ENCODE results near the gene ARHGEF3.

ARHGEF3 gene

DNA sequence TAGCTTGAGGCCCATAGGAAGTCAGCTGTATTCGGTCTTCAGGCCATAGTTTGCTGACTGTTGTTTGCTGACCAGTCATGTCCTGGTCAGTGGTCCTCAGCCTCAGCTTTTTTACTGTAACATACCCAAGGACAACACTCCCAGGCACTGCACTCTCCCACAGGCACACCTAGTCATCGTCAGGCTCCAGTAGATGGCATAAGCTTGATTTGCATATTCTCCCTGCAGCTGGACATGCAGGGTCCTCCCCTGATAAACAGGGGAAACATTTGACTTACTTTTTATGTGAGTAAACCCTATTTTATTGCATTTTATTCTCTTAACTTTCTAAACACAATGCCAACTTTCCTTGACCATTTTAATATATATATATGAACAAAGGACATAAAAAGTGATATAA, 22.9 kb downstream of the ARHGEF3 start:
- no peaks in the 10 kb centered on the region for H3K4me1 ChIP-seq (ENCODE audit: insufficient read depth, insufficient read length)
- H3K36me3 ChIP-seq (ENCODE audit: insufficient read depth, insufficient read length, low read length): no peaks in the 10 kb centered on the region
- no peak overlapping the region for H3K9ac ChIP-seq (ENCODE audit: insufficient read length, low read depth)
- DNase-seq (ENCODE audit: low read depth, low spot score): no peak
- H3K27me3 ChIP-seq (ENCODE audit: insufficient read depth, insufficient read length): no peaks in the 10 kb centered on the region
- H3K4me3 ChIP-seq (ENCODE audit: insufficient read length, low read depth): no peak overlapping the region
- H3K9me3 ChIP-seq (ENCODE audit: insufficient read depth, low read length): no peaks in the 10 kb centered on the region
- TF ChIP-seq ZNF274 (IDR thresholded peaks at IDR 0.05; ENCODE audit: low read depth, low read length) (no peak), SUZ12 (IDR thresholded peaks at IDR 0.05; ENCODE audit: extremely low read depth, insufficient read depth, insufficient read length) (no peak), YY1 (IDR thresholded peaks at IDR 0.05; ENCODE audit: insufficient read depth, insufficient read length) (no peak)

DNA sequence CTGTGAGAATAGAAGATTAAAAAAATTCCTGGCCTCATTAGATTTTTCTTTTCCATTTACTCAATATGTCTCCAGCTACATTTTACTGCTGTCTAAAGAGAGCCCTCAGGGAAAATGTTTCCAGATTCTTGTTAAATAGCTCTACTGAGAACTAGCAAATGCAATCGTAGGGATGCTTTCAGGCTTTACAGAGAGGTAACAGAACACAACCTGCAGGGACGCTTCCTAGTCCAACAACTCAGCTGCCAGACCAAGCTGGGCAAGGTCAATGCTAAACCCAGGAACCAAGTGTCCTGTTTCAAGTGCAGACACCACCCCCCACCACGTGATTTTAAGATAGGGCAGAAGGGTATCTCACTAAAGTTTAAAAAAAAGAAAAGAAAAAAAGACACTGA, 25.2 kb downstream of the ARHGEF3 start:
- no peak for TF ChIP-seq ZNF274 (IDR thresholded peaks at IDR 0.05; ENCODE audit: low read depth, low read length)
- TF ChIP-seq SUZ12 (IDR thresholded peaks at IDR 0.05; ENCODE audit: extremely low read depth, insufficient read depth, insufficient read length): no peak
- no peak for TF ChIP-seq YY1 (IDR thresholded peaks at IDR 0.05; ENCODE audit: insufficient read depth, insufficient read length)
- Histone ChIP-seq H3K4me1 (ENCODE audit: insufficient read depth, insufficient read length) (no peaks in the 10 kb centered on the region), H3K9ac (ENCODE audit: insufficient read length, low read depth) (no peak overlapping the region), H3K27me3 (ENCODE audit: insufficient read depth, insufficient read length) (no peaks in the 10 kb centered on the region), H3K36me3 (ENCODE audit: insufficient read depth, insufficient read length, low read length) (peaks cover 6% of the 10 kb centered on the region), H3K9me3 (ENCODE audit: insufficient read depth, low read length) (no peaks in the 10 kb centered on the region), H3K4me3 (ENCODE audit: insufficient read length, low read depth) (no peak overlapping the region)
- no peak for DNase-seq (ENCODE audit: low read depth, low spot score)

DNA sequence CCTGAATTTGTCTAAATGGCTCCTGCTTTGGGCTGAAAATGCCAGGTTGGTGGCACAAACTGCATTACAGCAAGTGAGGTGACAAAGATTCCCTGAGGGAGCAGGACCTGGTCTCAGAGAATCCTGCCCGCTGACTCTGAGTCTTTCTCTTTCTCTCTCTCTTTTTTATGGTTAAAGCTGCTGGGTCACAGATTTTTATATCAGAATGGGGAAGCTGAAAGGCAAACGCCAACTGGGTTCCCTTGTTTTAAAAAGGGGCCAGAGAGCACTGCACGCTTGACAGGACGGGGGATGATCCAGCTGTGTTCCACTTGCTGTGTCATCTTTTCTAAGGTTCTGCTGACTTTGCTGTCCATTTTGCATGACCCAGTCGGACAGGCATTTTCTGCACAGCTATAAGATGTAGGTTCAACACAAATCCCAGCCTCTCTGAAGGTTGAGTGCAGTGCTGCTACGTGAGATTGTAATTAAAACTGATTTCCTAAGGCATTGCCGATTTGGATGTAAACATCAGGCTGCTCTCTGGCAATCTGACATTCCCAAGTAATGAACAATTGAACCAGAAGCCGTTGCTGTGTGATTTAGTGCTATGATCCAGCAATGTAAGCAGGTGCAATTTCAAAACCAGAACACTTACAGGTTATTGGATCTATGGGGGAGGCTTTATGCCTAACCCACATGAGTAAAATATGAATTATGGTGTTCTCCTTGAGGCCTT, 25.8 kb downstream of the ARHGEF3 start:
- DNase-seq (ENCODE audit: low read depth, low spot score): no peak
- H3K9ac ChIP-seq (ENCODE audit: insufficient read length, low read depth): no peak overlapping the region
- TF ChIP-seq SUZ12 (IDR thresholded peaks at IDR 0.05; ENCODE audit: extremely low read depth, insufficient read depth, insufficient read length) (no peak), ZNF274 (IDR thresholded peaks at IDR 0.05; ENCODE audit: low read depth, low read length) (no peak), YY1 (IDR thresholded peaks at IDR 0.05; ENCODE audit: insufficient read depth, insufficient read length) (no peak)
- H3K27me3 ChIP-seq (ENCODE audit: insufficient read depth, insufficient read length): no peaks in the 10 kb centered on the region
- H3K9me3 ChIP-seq (ENCODE audit: insufficient read depth, low read length): no peaks in the 10 kb centered on the region
- H3K36me3 ChIP-seq (ENCODE audit: insufficient read depth, insufficient read length, low read length): peaks cover 10% of the 10 kb centered on the region
- no peaks in the 10 kb centered on the region for H3K4me1 ChIP-seq (ENCODE audit: insufficient read depth, insufficient read length)
- no peak overlapping the region for H3K4me3 ChIP-seq (ENCODE audit: insufficient read length, low read depth)

DNA sequence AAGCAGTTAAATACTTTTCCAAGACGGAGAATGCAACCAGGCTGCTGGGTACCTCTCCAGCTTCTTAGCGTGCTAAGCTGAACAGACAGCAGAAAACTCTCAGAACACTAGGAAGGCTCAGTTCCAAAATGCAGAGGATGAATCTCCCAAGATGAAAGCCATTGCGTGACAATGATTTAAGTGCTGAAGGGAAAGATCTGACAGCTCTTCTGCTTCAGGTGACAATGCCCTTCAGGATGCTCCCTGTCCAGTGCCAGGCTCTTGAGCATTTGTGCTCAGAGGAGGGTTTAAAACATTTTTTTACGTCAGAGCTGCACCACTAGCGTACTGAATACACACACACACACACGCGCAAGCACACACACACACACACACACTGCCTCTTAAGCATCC, 26.3 kb downstream of the ARHGEF3 start:
- H3K4me1 ChIP-seq (ENCODE audit: insufficient read depth, insufficient read length): no peaks in the 10 kb centered on the region
- no peaks in the 10 kb centered on the region for H3K27me3 ChIP-seq (ENCODE audit: insufficient read depth, insufficient read length)
- no peaks in the 10 kb centered on the region for H3K9me3 ChIP-seq (ENCODE audit: insufficient read depth, low read length)
- peaks cover 10% of the 10 kb centered on the region for H3K36me3 ChIP-seq (ENCODE audit: insufficient read depth, insufficient read length, low read length)
- H3K4me3 ChIP-seq (ENCODE audit: insufficient read length, low read depth): no peak overlapping the region
- no peak overlapping the region for H3K9ac ChIP-seq (ENCODE audit: insufficient read length, low read depth)
- TF ChIP-seq YY1 (IDR thresholded peaks at IDR 0.05; ENCODE audit: insufficient read depth, insufficient read length) (no peak), SUZ12 (IDR thresholded peaks at IDR 0.05; ENCODE audit: extremely low read depth, insufficient read depth, insufficient read length) (no peak)
- DNase-seq (ENCODE audit: low read depth, low spot score): no peak

- Histone ChIP-seq H3K4me1 (ENCODE audit: insufficient read depth, insufficient read length) (no peaks in the 10 kb centered on the region), H3K27me3 (ENCODE audit: insufficient read depth, insufficient read length) (peaks cover 6% of the 10 kb centered on the region), H3K9ac (ENCODE audit: insufficient read length, low read depth) (no peak overlapping the region), H3K4me3 (ENCODE audit: insufficient read length, low read depth) (no peak overlapping the region), H3K36me3 (ENCODE audit: insufficient read depth, insufficient read length, low read length) (peaks cover 10% of the 10 kb centered on the region), H3K9me3 (ENCODE audit: insufficient read depth, low read length) (no peaks in the 10 kb centered on the region)
- DNase-seq (ENCODE audit: low read depth, low spot score): no peak
- TF ChIP-seq ZNF274 (IDR thresholded peaks at IDR 0.05; ENCODE audit: low read depth, low read length) (no peak), YY1 (IDR thresholded peaks at IDR 0.05; ENCODE audit: insufficient read depth, insufficient read length) (no peak), SUZ12 (IDR thresholded peaks at IDR 0.05; ENCODE audit: extremely low read depth, insufficient read depth, insufficient read length) (no peak)
These were observed 27.8 kb downstream of the ARHGEF3 start for GRCh38 chr3:56773986-56774385.

DNA sequence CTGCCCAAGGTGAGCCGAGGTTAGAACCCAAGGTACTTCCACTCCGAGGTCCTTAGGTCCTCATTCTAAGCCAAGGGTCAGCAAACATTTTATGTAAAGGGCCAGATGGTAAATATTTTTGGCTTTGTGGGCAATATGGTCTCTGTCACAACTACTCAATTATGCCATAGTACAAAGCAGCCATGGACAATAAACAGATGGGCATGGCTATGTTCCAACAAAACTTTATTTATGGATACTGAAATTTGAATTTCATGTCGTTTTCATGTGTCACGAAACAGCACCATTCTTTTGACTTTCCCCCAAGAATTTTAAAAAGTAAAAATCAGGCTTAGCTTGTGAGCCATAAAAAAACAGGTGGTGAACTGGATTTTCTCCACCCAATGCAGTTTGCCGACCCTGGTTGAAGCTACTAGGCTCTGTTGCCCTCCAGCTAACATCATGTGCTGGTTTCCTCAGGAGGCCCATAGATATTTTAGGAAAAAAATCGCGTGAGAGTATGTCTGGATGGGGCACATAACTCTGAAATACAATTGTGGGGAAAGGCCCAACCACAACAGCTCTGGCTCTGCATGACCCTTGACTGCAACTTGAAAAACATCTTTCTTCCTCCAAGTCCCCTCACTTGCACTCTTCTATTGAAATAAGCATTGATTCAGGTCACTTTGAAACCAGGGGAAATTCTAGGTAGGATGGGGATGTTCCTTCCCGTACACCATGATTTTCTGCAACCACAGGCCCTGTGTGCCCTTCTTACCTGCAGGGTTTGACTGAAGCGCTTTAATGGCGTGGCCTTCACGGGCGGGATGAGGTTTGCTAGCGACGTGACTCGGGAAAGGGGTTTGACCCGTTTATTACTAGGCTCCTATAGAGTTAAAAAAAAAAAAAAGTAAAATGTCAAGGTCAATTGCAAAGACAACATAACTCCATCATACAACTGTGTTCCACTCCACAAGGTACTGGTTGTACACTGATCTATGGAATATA, 28.5 kb downstream of the ARHGEF3 start:
- Histone ChIP-seq H3K9ac (ENCODE audit: insufficient read length, low read depth) (no peak overlapping the region), H3K9me3 (ENCODE audit: insufficient read depth, low read length) (no peaks in the 10 kb centered on the region), H3K4me1 (ENCODE audit: insufficient read depth, insufficient read length) (no peaks in the 10 kb centered on the region), H3K27me3 (ENCODE audit: insufficient read depth, insufficient read length) (peaks cover 7% of the 10 kb centered on the region), H3K36me3 (ENCODE audit: insufficient read depth, insufficient read length, low read length) (peaks cover 10% of the 10 kb centered on the region), H3K4me3 (ENCODE audit: insufficient read length, low read depth) (no peak overlapping the region)
- no peak for DNase-seq (ENCODE audit: low read depth, low spot score)
- no peak for TF ChIP-seq SUZ12 (IDR thresholded peaks at IDR 0.05; ENCODE audit: extremely low read depth, insufficient read depth, insufficient read length)
- no peak for TF ChIP-seq YY1 (IDR thresholded peaks at IDR 0.05; ENCODE audit: insufficient read depth, insufficient read length)
- TF ChIP-seq ZNF274 (IDR thresholded peaks at IDR 0.05; ENCODE audit: low read depth, low read length): no peak

DNA sequence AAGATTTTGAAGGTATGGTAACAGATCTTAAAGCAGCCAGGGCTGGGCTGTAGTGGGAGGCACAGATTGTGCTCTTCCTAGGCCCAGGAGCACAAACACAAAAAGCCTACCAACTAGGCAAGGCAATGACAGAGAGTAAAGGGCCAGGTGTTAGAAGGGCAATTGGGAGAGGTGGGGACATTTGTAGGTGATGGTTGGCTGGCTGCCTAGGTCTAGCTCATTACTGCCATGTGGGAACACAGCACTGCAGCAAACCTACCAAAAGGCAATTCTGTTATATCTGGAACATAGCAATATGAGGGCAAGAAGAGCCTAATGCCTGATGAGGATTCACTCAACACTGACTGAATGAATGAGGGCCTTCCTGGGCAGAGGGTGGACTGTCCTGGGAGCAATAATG, 30.4 kb downstream of the ARHGEF3 start:
- H3K4me1 ChIP-seq (ENCODE audit: insufficient read depth, insufficient read length): no peaks in the 10 kb centered on the region
- H3K4me3 ChIP-seq (ENCODE audit: insufficient read length, low read depth): no peak overlapping the region
- no peaks in the 10 kb centered on the region for H3K9me3 ChIP-seq (ENCODE audit: insufficient read depth, low read length)
- TF ChIP-seq YY1 (IDR thresholded peaks at IDR 0.05; ENCODE audit: insufficient read depth, insufficient read length): no peak
- TF ChIP-seq SUZ12 (IDR thresholded peaks at IDR 0.05; ENCODE audit: extremely low read depth, insufficient read depth, insufficient read length): no peak
- no peak for TF ChIP-seq ZNF274 (IDR thresholded peaks at IDR 0.05; ENCODE audit: low read depth, low read length)
- peaks cover 11% of the 10 kb centered on the region for H3K27me3 ChIP-seq (ENCODE audit: insufficient read depth, insufficient read length)
- H3K9ac ChIP-seq (ENCODE audit: insufficient read length, low read depth): no peak overlapping the region
- no peak for DNase-seq (ENCODE audit: low read depth, low spot score)
- H3K36me3 ChIP-seq (ENCODE audit: insufficient read depth, insufficient read length, low read length): peaks cover 10% of the 10 kb centered on the region

All from NT2/D1 (cell line).